Progenitor cell of endocrine pancreas (in vitro differentiated cells): ENCODE data around the gene PRR11. TPM values are rescaled to one million over a fixed set of nuclear protein-coding genes. Genes with fewer than 3 reads are reported as not detected.

Experiments
- DNase-seq: peaks from one replicate; pipeline ENCODE4 v3.0.0; 2021; ENCODE audit warnings: low spot score; ENCODE audit not compliant: unreplicated experiment
- H3K27ac Mint-ChIP-seq: 2 replicates; pipeline ENCODE4 v1.8.0; 2021; ENCODE audit warnings: mild to moderate bottlenecking, moderate library complexity, mixed read lengths
- H3K27me3 Mint-ChIP-seq: 2 replicates; pipeline ENCODE4 v1.8.0; 2021; ENCODE audit warnings: mixed read lengths
- H3K36me3 Mint-ChIP-seq: 2 replicates; pipeline ENCODE4 v1.8.0; 2022; ENCODE audit warnings: mixed read lengths; ENCODE audit not compliant: insufficient read depth
- H3K4me1 Mint-ChIP-seq: 2 replicates; pipeline ENCODE4 v1.8.0; 2021; ENCODE audit warnings: low read depth, mixed read lengths
- H3K4me3 Mint-ChIP-seq: 2 replicates; pipeline ENCODE4 v1.8.0; 2021; ENCODE audit warnings: low read depth, mild to moderate bottlenecking, moderate library complexity, mixed read lengths
- H3K9me3 Mint-ChIP-seq: 2 replicates; pipeline ENCODE4 v1.8.0; 2021; ENCODE audit warnings: low read depth, mixed read lengths
- total RNA-seq: library from RNA; stranded (reverse); gene quantifications from 2 replicates; pipeline ENCODE4 v1.2.1, GENCODE V29; 2021
- TF ChIP-seq, protein P1 (sequence below): fragments of 200-600 bp; sonication (generic); IDR thresholded peaks from one replicate; pipeline ENCODE4 v1.5.0; 2021; ENCODE audit warnings: antibody characterized with exemption, mild to moderate bottlenecking; ENCODE audit not compliant: unreplicated experiment

The PRR11 gene
- total RNA-seq, 1 donor from 2014 or later = 24.9 TPM

DNA sequence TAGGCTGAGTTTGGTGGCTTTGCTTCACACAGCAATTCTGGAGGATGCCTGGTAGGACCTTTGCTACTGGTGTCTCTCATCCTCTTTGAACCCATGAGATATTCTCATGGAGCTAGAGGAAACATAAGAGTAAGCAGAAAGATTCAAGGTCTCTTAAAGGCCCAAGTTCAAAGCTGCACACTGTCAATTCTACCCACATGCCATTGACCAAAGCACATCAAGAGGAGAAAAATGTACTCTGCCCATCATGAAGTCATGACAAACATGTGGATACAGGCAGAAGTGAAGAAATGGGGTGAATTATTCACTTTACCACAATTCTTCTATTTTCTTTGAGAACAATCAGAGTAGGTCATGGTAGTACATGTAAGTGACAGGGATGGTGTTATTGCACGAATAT lies 13.7 kb upstream of the PRR11 start:
- no peak for DNase-seq
- no peaks in the 10 kb centered on the region for H3K27me3 Mint-ChIP-seq
- peaks cover 9% of the 10 kb centered on the region for H3K4me1 Mint-ChIP-seq
- TF ChIP-seq, protein P1, sequence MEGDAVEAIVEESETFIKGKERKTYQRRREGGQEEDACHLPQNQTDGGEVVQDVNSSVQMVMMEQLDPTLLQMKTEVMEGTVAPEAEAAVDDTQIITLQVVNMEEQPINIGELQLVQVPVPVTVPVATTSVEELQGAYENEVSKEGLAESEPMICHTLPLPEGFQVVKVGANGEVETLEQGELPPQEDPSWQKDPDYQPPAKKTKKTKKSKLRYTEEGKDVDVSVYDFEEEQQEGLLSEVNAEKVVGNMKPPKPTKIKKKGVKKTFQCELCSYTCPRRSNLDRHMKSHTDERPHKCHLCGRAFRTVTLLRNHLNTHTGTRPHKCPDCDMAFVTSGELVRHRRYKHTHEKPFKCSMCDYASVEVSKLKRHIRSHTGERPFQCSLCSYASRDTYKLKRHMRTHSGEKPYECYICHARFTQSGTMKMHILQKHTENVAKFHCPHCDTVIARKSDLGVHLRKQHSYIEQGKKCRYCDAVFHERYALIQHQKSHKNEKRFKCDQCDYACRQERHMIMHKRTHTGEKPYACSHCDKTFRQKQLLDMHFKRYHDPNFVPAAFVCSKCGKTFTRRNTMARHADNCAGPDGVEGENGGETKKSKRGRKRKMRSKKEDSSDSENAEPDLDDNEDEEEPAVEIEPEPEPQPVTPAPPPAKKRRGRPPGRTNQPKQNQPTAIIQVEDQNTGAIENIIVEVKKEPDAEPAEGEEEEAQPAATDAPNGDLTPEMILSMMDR = no peak
- H3K9me3 Mint-ChIP-seq = no peaks in the 10 kb centered on the region
- peaks cover 12% of the 10 kb centered on the region for H3K36me3 Mint-ChIP-seq
- no peak overlapping the region for H3K27ac Mint-ChIP-seq
- no peak overlapping the region for H3K4me3 Mint-ChIP-seq

DNA sequence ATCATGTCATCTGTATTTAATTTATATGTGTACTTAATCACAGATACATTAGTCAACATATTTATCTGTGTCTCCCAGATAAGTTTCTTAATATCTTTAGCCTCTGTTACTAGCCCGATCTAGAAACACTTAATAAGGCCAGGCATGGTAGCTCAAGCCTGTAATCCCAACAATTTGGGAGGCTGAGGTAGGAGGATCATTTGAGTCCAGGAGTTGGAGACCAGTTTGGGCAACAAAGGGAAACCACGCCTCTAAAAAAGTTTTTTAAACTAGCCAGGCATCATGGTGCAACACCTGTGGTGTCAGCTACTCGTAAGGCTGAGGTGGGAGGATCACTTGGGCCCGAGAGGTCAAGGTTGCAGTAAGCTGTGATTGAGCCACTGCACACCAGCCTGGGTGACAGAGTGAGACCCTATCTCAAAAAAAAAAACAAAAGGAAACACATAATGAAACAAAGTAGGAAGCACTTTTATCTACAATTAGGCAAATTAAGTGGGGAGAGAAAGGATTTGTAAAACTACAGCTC lies 9.9 kb upstream of the PRR11 start:
- TF ChIP-seq, protein P1 = no peak
- Mint-ChIP-seq H3K27ac (no peak overlapping the region), H3K9me3 (no peaks in the 10 kb centered on the region), H3K4me1 (peaks cover 5% of the 10 kb centered on the region), H3K36me3 (peaks cover 12% of the 10 kb centered on the region), H3K4me3 (no peak overlapping the region), H3K27me3 (no peaks in the 10 kb centered on the region)
- no peak for DNase-seq

DNA sequence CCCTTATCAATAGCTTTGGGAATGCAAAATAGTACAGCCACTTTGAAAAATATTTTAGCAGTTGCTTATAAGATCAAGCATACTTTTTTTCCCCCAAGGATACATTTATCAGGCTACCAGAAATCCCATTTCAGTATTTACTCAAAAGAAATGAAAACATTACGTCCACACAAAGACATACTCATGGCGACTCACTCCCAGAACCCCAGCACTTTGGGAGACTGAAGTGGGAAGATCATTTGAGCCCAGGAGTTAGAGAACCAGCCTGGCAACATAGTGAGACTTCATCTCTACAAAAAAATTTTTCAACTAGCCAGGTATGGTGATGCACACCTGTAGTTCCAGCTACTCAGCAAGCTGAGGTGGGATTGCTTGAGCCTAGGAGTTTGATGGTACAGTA lies 6.5 kb upstream of the PRR11 start:
- Mint-ChIP-seq H3K27ac (peak overlapping the region; percentile 49), H3K9me3 (no peaks in the 10 kb centered on the region), H3K4me3 (no peak overlapping the region), H3K27me3 (no peaks in the 10 kb centered on the region), H3K4me1 (peaks cover 25% of the 10 kb centered on the region), H3K36me3 (peaks cover 11% of the 10 kb centered on the region)
- TF ChIP-seq, protein P1 = no peak
- no peak for DNase-seq

DNA sequence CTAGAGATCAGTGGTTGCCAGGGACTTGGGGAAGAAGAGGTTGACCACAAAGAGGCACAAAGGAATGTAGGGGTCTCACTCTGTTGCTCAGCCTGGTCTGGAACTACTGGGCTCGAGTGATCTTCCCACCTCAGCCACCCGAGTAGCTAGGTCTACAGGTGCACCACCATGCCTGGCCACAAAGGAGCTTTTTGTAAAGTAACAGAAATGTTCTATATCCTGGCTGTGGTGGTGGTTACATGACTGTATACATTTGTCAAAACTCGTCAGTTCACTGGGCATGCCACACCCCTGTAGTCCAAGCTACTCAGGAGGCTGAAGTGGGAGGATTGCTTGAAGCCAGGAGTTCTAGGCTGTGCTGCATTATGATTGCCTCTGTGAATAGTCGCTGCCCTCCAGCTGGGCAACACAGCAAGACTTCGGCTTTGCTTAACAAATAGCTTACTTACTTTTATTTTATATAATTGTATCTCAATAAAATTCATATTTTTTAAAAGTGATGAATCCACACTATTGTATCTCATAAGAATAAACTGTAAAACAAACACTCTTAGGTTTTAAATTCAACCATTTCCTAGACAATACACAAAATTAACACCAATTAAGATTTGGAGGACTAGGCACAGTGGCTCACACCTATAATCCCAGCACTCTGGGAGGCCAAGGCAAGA lies 5.6 kb upstream of the PRR11 start:
- Mint-ChIP-seq H3K9me3 (no peaks in the 10 kb centered on the region), H3K4me3 (no peak overlapping the region), H3K27me3 (no peaks in the 10 kb centered on the region), H3K36me3 (peaks cover 4% of the 10 kb centered on the region), H3K27ac (no peak overlapping the region), H3K4me1 (peaks cover 27% of the 10 kb centered on the region)
- no peak for DNase-seq
- TF ChIP-seq, protein P1 = no peak

DNA sequence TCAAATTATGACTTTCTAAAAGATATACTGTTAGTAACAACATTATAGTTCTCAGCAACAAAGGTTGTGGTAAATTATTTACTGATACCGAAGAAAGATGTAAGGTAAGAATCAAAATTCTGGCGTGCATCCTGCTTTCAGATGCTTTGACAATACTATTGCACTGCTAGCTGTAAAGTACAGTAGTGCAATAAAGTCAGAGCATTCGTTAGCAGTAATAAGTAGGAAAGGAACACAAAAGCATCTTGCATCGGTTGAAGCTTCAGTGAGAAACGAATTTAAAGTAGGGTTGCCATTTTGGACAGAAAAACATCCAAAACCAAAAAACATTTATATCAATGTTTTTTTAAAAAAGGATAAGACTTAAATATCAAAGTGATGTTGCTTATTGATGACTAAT lies 4.5 kb upstream of the PRR11 start:
- Mint-ChIP-seq H3K9me3 (no peaks in the 10 kb centered on the region), H3K4me1 (peaks cover 27% of the 10 kb centered on the region), H3K4me3 (no peak overlapping the region), H3K27ac (no peak overlapping the region), H3K27me3 (no peaks in the 10 kb centered on the region), H3K36me3 (no peaks in the 10 kb centered on the region)
- no peak for DNase-seq
- TF ChIP-seq, protein P1 = no peak
